K562 (cell line): ENCODE data around the gene IL34. TPM values are rescaled to one million over a fixed set of nuclear protein-coding genes. Genes with fewer than 3 reads are reported as not detected.

Source experiments
- ATAC-seq: fragments of 200-7000 bp; cut with Tn5 transposase; 3 replicates; pipeline ENCODE4 v1.9.1; 2020; ENCODE audit warnings: moderate library complexity
- BruUV-seq: library from RNA; stranded (reverse); fragments of 400-500 nt; replicated peaks from 2 replicates; lab custom pipeline; 2021; lab: Mats Ljungman, UMichigan
- CTCF ChIA-PET: fragments of 300-600 bp; formaldehyde crosslinking; extraction: SDS; loops from one replicate; lab custom pipeline; 2021; ENCODE audit warnings: low intra/inter-chr PET ratio; lab: Yijun Ruan, JAX
- POLR2A ChIA-PET: fragments of 300-600, 350-650 bp; sonication (Branson Sonifier 250); formaldehyde crosslinking; extraction: SDS; loops from one replicate; lab custom pipeline; 2021; ENCODE audit warnings: antibody characterized with exemption, inconsistent platforms; lab: Yijun Ruan, JAX
- DNase-seq, 4 experiments: peaks; one replicate each; pipeline versions ENCODE4 v3.0.0 to v3.0.0-alpha.2; 2011 to 2018; ENCODE audit warnings: low spot score in 3 of 4, mixed read lengths in 3 of 4; ENCODE audit errors: extremely low read depth in 1 of 4
- FAIRE-seq: peaks from 2 replicates; lab custom pipeline; 2011; peaks lifted over from hg19 to GRCh38; lab: Jason Lieb, UNC
- H2AFZ ChIP-seq: 2 replicates; pipeline ENCODE4 v1.6.0; 2011; ENCODE audit warnings: low read depth, low read length, control low read depth, inconsistent platforms
- H3K27ac ChIP-seq: fragments of 200-600 bp; 3 replicates; pipeline ENCODE4 v1.8.0; 2011; ENCODE audit warnings: low read depth, mild to moderate bottlenecking, control low read depth, inconsistent platforms, low read length, moderate library complexity, mixed read lengths; ENCODE audit errors: extremely low read depth
- H3K27me3 ChIP-seq, 2 experiments: fragments of 300-600 bp in 1 of 2; 2 replicates in 1 of 2; 3 replicates in 1 of 2; pipeline versions ENCODE4 v1.6.0 to v1.8.0; 2011; ENCODE audit warnings: inconsistent platforms in 2 of 2, low read length in 2 of 2, mild to moderate bottlenecking in 1 of 2, mixed read lengths in 1 of 2, moderate library complexity in 1 of 2; ENCODE audit not compliant: control insufficient read depth in 2 of 2, insufficient read depth in 2 of 2
- H3K36me3 ChIP-seq: fragments of 300-600 bp; 3 replicates; pipeline ENCODE4 v1.8.0; 2011; ENCODE audit warnings: mild to moderate bottlenecking, low read length, inconsistent platforms; ENCODE audit not compliant: control insufficient read depth, insufficient read depth
- H3K4me1 ChIP-seq, 2 experiments: fragments of 200-600 bp in 1 of 2; replicated peaks in 1 of 2; 2 replicates in 1 of 2; 3 replicates in 1 of 2; pipeline versions ENCODE4 v1.5.1 to v1.8.0; 2011; ENCODE audit warnings: inconsistent platforms in 2 of 2, low read length in 2 of 2, mild to moderate bottlenecking in 1 of 2, mixed read lengths in 1 of 2, moderate library complexity in 1 of 2; ENCODE audit not compliant: control insufficient read depth in 2 of 2, insufficient read depth in 2 of 2
- H3K4me2 ChIP-seq: 2 replicates; pipeline ENCODE4 v1.6.1; 2011; ENCODE audit warnings: low read length, control low read depth, inconsistent platforms, mixed read lengths; ENCODE audit not compliant: insufficient read depth
- H3K4me3 ChIP-seq: fragments of 200-600 bp; sonication (generic), shearing (Covaris generic); 2 replicates; pipeline ENCODE4 v1.5.1; 2016; ENCODE audit warnings: control low read depth, inconsistent platforms
- H3K79me2 ChIP-seq: fragments of 200-600 bp; 3 replicates; pipeline ENCODE4 v1.8.0; 2011; ENCODE audit warnings: low read length, inconsistent platforms; ENCODE audit not compliant: control insufficient read depth, insufficient read depth
- H3K9ac ChIP-seq, 2 experiments: 2 replicates each; pipeline versions ENCODE4 v1.6.0 to v1.6.1; 2011; ENCODE audit warnings: low read depth in 2 of 2, low read length in 2 of 2, control low read depth in 1 of 2, inconsistent platforms in 1 of 2, mild to moderate bottlenecking in 1 of 2, mixed read lengths in 1 of 2; ENCODE audit not compliant: insufficient read depth in 1 of 2
- H3K9me1 ChIP-seq: one replicate; pipeline ENCODE4 v1.6.0; 2011; ENCODE audit warnings: inconsistent platforms, mild to moderate bottlenecking, low read length, moderate library complexity; ENCODE audit not compliant: control insufficient read depth, insufficient read depth
- H3K9me3 ChIP-seq: replicated peaks from 2 replicates; pipeline ENCODE4 v1.5.1; 2011; ENCODE audit warnings: low read depth, low read length, inconsistent platforms; ENCODE audit not compliant: control insufficient read depth, insufficient read depth
- H4K20me1 ChIP-seq: replicated peaks from 2 replicates; pipeline ENCODE4 v1.6.1; 2011; ENCODE audit warnings: low read length, inconsistent platforms, mixed read lengths; ENCODE audit not compliant: control insufficient read depth, insufficient read depth
- ARID1B ChIP-seq: fragments of 450-650 bp; IDR thresholded peaks from 2 replicates; pipeline ENCODE4 v1.6.1; 2016; ENCODE audit warnings: antibody characterized with exemption, mild to moderate bottlenecking, inconsistent platforms
- CHD2 ChIP-seq: IDR thresholded peaks from 2 replicates; pipeline ENCODE4 v1.6.1; 2011; ENCODE audit warnings: low read depth, low read length
- CXXC5 ChIP-seq: fragments of 250-450 bp; sonication (Bioruptor Pico); IDR thresholded peaks from 2 replicates; pipeline ENCODE4 v1.8.0; 2022; ENCODE audit warnings: inconsistent platforms, mild to moderate bottlenecking, moderate library complexity
- HDAC1 ChIP-seq, 2 experiments: fragments of 450-650 bp; IDR thresholded peaks; 2 replicates each; pipeline ENCODE4 v1.6.1; 2016 to 2017; ENCODE audit warnings: inconsistent platforms in 1 of 2, mild to moderate bottlenecking in 1 of 2, moderate library complexity in 1 of 2
- HDAC3 ChIP-seq: fragments of 450-650 bp; IDR thresholded peaks from 2 replicates; pipeline ENCODE4 v1.6.1; 2018; ENCODE audit warnings: borderline replicate concordance, mild to moderate bottlenecking, moderate library complexity; ENCODE audit not compliant: partially characterized antibody
- HMG20B ChIP-seq: fragments of 250-450 bp; sonication (Bioruptor Pico); IDR thresholded peaks from 2 replicates; pipeline ENCODE4 v1.5.0; 2021; ENCODE audit warnings: mild to moderate bottlenecking
- JUN ChIP-seq, 2 experiments: sonication (generic) in 1 of 2; formaldehyde crosslinking in 1 of 2; IDR thresholded peaks; 2 replicates each; pipeline versions ENCODE4 v1.6.1 to v1.8.0; 2012 to 2022; ENCODE audit warnings: borderline replicate concordance in 2 of 2, mild to moderate bottlenecking in 2 of 2, improper control_type of control experiment in 1 of 2, low read depth in 1 of 2, low read length in 1 of 2, missing genetic modification reagents in 1 of 2
- KDM4B ChIP-seq, 2 experiments: fragments of 450-650 bp in 1 of 2; sonication (generic) in 1 of 2; IDR thresholded peaks; 2 replicates each; pipeline ENCODE4 v1.6.1; 2016 to 2017; ENCODE audit warnings: borderline replicate concordance in 2 of 2, antibody characterized with exemption in 1 of 2, low read depth in 1 of 2, mild to moderate bottlenecking in 1 of 2
- NFIC ChIP-seq: fragments of 450-650 bp; IDR thresholded peaks from 2 replicates; pipeline ENCODE4 v1.6.1; 2017; ENCODE audit warnings: mild to moderate bottlenecking, inconsistent platforms
- NR4A1 ChIP-seq, 2 experiments: fragments of 250-450 bp in 1 of 2; fragments of 450-650 bp in 1 of 2; sonication (Bioruptor Pico) in 1 of 2; IDR thresholded peaks; 2 replicates each; pipeline versions ENCODE4 v1.4.0 to v1.6.1; 2016 to 2020; ENCODE audit warnings: mild to moderate bottlenecking in 2 of 2, missing compliant biosample characterization in 1 of 2, missing genetic modification characterization in 1 of 2, moderate library complexity in 1 of 2
- PML ChIP-seq: IDR thresholded peaks from 2 replicates; pipeline ENCODE4 v1.6.1; 2012; ENCODE audit warnings: low read length, inconsistent platforms
- PTRF ChIP-seq: fragments of 450-650 bp; IDR thresholded peaks from 2 replicates; pipeline ENCODE4 v1.6.1; 2016; ENCODE audit warnings: mild to moderate bottlenecking, missing genetic modification characterization, missing compliant biosample characterization
- PURB ChIP-seq: sonication (generic); formaldehyde crosslinking; IDR thresholded peaks from 2 replicates; pipeline ENCODE4 v1.9.0; 2021; ENCODE audit warnings: low read depth, mild to moderate bottlenecking, missing genetic modification reagents
- RB1 ChIP-seq: fragments of 450-650 bp; IDR thresholded peaks from 2 replicates; pipeline ENCODE4 v1.6.1; 2017; ENCODE audit warnings: low read depth, mild to moderate bottlenecking
- ZHX1 ChIP-seq: fragments of 150-350 bp; conservative IDR thresholded peaks from 2 replicates; pipeline ENCODE4 v1.6.1; 2014; ENCODE audit warnings: low read length
- ZKSCAN8 ChIP-seq: fragments of 200-800 bp; sonication (Bioruptor generic); IDR thresholded peaks from 2 replicates; pipeline ENCODE4 v1.6.1; 2016; ENCODE audit warnings: missing genetic modification characterization, missing compliant biosample characterization
- ZNF263 ChIP-seq: sonication (generic); formaldehyde crosslinking; IDR thresholded peaks from 2 replicates; pipeline ENCODE4 v1.8.0; 2022; ENCODE audit warnings: mild to moderate bottlenecking, missing genetic modification reagents, borderline replicate concordance
- WGBS: fragments of 100-300 bp; shearing (Covaris generic); methylation state at CpG from one replicate; pipeline ENCODE4 v1.1.6; 2016; ENCODE audit warnings: low coverage, mixed read lengths; ENCODE audit not compliant: insufficient coverage; ENCODE audit errors: missing lambda C conversion rate; 5-methylcytosine and 5-hydroxymethylcytosine counted together
- in situ Hi-C: fragments of 300-500 bp; cut with MboI; formaldehyde crosslinking; loops from 4 replicates; pipeline ENCODE4 v1.15.0; 2018; ENCODE audit warnings: inconsistent platforms, mixed read lengths
- intact Hi-C: fragments of 100-400 bp; cut with micrococcal nuclease; formaldehyde crosslinking; loops from 2 replicates; pipeline ENCODE4 v1.14.2; 2022
- polyA plus RNA-seq, 8 experiments: library from polyadenylated mRNA; depleted of rRNA in 4 of 8; stranded (reverse) in 5 of 8; unstranded in 3 of 8; fragments of >200 nt; fragmentation: Nextera tagmentation in 2 of 8; fragmentation: Illumina TruSeq in 1 of 8; extraction: Ambion mirVana in 2 of 8; extraction: Trizol in 1 of 8; gene quantifications; 2 replicates each; pipeline versions ENCODE4 v1.2.1 to v1.2.3, GENCODE V29; 2011 to 2014; ENCODE audit warnings: inconsistent platforms in 1 of 8, missing spikeins in 1 of 8
- total RNA-seq, 7 experiments: library from RNA; depleted of rRNA in 6 of 7; stranded (reverse); fragments of >200 nt in 6 of 7; fragmentation: Illumina TruSeq in 2 of 7; extraction: Trizol in 2 of 7; gene quantifications; 2 replicates each; pipeline versions ENCODE4 v1.2.1 to v1.2.3, GENCODE V29; 2011 to 2021; ENCODE audit warnings: low replicate concordance in 1 of 7
- TF ChIP-seq, protein P1 (sequence below): sonication (generic); formaldehyde crosslinking; IDR thresholded peaks from 2 replicates; pipeline ENCODE4 v1.9.0; 2022; ENCODE audit warnings: mild to moderate bottlenecking, missing genetic modification reagents

Gene IL34
- total and polyA plus RNA-seq, 9 of the 15 experiments (the other 6 are each of a cell fraction or from before 2014, with no cell fraction given) = 0.07 to 0.18 (median 0.10) TPM; not detected in 6

DNA sequence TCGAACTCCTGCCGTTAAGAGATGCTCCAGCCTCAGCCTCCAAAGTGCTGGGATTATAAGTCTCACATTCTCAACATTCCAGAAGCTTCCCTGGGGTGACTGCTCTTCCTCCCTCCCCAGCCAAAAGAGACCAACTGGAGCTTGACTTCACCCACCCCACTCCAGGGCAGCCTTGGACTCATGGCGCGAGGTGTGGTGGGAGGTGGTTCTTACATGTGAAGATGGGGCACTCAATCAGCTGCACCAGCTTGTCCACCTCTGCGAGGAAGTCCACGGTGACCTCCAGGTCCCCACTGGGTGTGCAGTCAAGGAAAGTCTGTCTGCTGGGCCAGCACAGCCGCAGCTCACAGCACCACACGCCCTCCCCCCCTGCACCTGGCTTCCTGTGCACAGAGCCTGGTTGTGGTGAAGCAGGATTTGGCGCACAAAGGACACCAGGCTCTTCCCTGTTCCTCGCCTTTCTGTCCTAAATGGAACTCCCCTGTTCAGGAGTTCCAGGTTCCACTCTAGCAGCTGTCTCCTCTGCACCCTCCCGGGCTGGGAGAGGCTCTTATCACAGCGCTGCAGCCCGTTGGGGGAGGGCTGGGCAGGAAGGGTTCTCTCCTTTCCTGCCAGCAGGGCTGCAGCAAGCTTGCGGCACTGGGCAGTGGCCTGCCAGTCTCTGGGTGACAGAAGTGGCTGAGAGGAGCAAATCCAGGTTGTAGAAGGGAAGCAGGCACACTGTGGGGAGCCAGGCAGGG, 49.1 kb downstream of the IL34 start:
- Histone ChIP-seq H3K9ac (peak overlapping the region; percentile 44 to 79), H3K9me1 (no peaks in the 10 kb centered on the region), H3K4me3 (0 out of 2 replicates have a peak overlapping the region, but pooled peaks have one; percentile 15), H4K20me1 (no peaks in the 10 kb centered on the region), H3K4me2 (peak overlapping the region; percentile 91), H3K79me2 (no peaks in the 10 kb centered on the region), H2AFZ (peak overlapping the region; percentile 84), H3K27ac (peak overlapping the region; percentile 85), H3K36me3 (peaks cover 25% of the 10 kb centered on the region; the same call in 1 of the 3 replicates), H3K9me3 (no peaks in the 10 kb centered on the region), H3K27me3 (no peaks in the 10 kb centered on the region), H3K4me1 (peaks cover 25 to 77% of the 10 kb centered on the region in 2 experiments)
- ChIA-PET POLR2A (interaction anchor here (0.6 to 1.7 kb wide), 5 partner anchors 8 to 114 kb away, joined by 3 to 10 read pairs (median 3); no protein-coding TSS in a partner anchor), CTCF (no interaction called here)
- in situ Hi-C loops (no loop called here), intact Hi-C loops (no loop called here)
- peak; percentile 82 to 93 (median 88) for DNase-seq
- 10% methylated on average over 14 of the region's 14 CpGs for WGBS
- BruUV-seq = no TSS peak
- peak; percentile 95 for ATAC-seq
- FAIRE-seq = peak; percentile 96
- TF ChIP-seq RB1 = peak; percentile 42; the same call in 1 of the 2 replicates
- TF ChIP-seq HMG20B (CRISPR knock-in tag) = no peak
- TF ChIP-seq, protein P1, sequence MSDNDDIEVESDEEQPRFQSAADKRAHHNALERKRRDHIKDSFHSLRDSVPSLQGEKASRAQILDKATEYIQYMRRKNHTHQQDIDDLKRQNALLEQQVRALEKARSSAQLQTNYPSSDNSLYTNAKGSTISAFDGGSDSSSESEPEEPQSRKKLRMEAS (CRISPR knock-in tag) = peak; percentile 73
- TF ChIP-seq PTRF (tag) = no peak
- peak; percentile 64 for TF ChIP-seq CXXC5 (CRISPR knock-in tag)
- TF ChIP-seq JUN (IDR thresholded peaks at IDR 0.05; ENCODE audit: borderline replicate concordance, low read depth, low read length) = peak; percentile 12; the same call in 1 of the 2 replicates
- 0 out of 2 replicates have a peak, but pooled peaks have one; percentile 49 for TF ChIP-seq JUN (CRISPR knock-in tag; IDR thresholded peaks at IDR 0.05; ENCODE audit: borderline replicate concordance)
- peak in 1 of 2 experiments; percentile 61; a peak in 1 of 4 replicates for TF ChIP-seq KDM4B (IDR thresholded peaks at IDR 0.05; ENCODE audit: borderline replicate concordance in 2 of 2, low read depth in 1 of 2)
- peak; percentile 88 for TF ChIP-seq PML
- no peak for TF ChIP-seq HDAC3
- TF ChIP-seq ARID1B = peak; percentile 98
- no peak for TF ChIP-seq PURB (CRISPR knock-in tag)
- peak; percentile 87 for TF ChIP-seq NFIC
- peak in 1 of 2 experiments; percentile 79; a peak in 2 of 4 replicates for TF ChIP-seq HDAC1 (IDR thresholded peaks at IDR 0.05)
- TF ChIP-seq ZHX1 = no peak
- peak; percentile 34; the same call in 1 of the 2 replicates for TF ChIP-seq CHD2
- peak; percentile 20; the same call in 1 of the 2 replicates for TF ChIP-seq ZNF263
- TF ChIP-seq ZKSCAN8 (CRISPR knock-in tag) = 0 out of 2 replicates have a peak, but pooled peaks have one; percentile 39
- TF ChIP-seq NR4A1 (CRISPR knock-in tag; IDR thresholded peaks at IDR 0.05) = no peak
- peak; percentile 88 for TF ChIP-seq NR4A1 (tag; IDR thresholded peaks at IDR 0.05)
